ENCODE results near the gene BCHE.

DNA sequence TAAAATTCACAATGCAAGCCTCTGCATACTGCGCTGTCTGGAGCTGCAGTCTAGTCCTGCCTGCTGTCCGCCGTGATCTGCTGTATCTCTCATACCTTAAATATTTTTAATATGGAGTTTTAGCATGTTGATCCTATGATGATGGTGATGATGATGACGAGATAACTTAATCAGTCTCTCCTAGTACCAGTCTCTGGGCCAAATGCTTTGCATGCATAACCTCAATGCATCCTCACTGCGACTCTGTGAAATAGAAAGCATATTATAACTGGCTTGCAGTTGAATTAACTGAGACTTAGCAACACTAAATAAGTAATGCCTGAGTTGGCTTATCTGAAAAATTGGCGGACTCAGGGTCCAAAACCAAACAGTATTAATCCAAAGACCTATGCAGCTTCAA is 38.4 kb upstream of the BCHE start:
- TF ChIP-seq, protein P1, sequence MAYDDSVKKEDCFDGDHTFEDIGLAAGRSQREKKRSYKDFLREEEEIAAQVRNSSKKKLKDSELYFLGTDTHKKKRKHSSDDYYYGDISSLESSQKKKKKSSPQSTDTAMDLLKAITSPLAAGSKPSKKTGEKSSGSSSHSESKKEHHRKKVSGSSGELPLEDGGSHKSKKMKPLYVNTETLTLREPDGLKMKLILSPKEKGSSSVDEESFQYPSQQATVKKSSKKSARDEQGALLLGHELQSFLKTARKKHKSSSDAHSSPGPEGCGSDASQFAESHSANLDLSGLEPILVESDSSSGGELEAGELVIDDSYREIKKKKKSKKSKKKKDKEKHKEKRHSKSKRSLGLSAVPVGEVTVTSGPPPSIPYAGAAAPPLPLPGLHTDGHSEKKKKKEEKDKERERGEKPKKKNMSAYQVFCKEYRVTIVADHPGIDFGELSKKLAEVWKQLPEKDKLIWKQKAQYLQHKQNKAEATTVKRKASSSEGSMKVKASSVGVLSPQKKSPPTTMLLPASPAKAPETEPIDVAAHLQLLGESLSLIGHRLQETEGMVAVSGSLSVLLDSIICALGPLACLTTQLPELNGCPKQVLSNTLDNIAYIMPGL (CRISPR knock-in tag; IDR thresholded peaks at IDR 0.05) = no peak
- TF ChIP-seq, protein P2, sequence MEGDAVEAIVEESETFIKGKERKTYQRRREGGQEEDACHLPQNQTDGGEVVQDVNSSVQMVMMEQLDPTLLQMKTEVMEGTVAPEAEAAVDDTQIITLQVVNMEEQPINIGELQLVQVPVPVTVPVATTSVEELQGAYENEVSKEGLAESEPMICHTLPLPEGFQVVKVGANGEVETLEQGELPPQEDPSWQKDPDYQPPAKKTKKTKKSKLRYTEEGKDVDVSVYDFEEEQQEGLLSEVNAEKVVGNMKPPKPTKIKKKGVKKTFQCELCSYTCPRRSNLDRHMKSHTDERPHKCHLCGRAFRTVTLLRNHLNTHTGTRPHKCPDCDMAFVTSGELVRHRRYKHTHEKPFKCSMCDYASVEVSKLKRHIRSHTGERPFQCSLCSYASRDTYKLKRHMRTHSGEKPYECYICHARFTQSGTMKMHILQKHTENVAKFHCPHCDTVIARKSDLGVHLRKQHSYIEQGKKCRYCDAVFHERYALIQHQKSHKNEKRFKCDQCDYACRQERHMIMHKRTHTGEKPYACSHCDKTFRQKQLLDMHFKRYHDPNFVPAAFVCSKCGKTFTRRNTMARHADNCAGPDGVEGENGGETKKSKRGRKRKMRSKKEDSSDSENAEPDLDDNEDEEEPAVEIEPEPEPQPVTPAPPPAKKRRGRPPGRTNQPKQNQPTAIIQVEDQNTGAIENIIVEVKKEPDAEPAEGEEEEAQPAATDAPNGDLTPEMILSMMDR (IDR thresholded peaks at IDR 0.05) = no peak
- no peak for TF ChIP-seq CREM (CRISPR knock-in tag; IDR thresholded peaks at IDR 0.05)
- TF ChIP-seq HMGA2 (CRISPR knock-in tag; IDR thresholded peaks at IDR 0.05) = no peak
